ENCODE results near the gene FRMD8.

Gene FRMD8

DNA sequence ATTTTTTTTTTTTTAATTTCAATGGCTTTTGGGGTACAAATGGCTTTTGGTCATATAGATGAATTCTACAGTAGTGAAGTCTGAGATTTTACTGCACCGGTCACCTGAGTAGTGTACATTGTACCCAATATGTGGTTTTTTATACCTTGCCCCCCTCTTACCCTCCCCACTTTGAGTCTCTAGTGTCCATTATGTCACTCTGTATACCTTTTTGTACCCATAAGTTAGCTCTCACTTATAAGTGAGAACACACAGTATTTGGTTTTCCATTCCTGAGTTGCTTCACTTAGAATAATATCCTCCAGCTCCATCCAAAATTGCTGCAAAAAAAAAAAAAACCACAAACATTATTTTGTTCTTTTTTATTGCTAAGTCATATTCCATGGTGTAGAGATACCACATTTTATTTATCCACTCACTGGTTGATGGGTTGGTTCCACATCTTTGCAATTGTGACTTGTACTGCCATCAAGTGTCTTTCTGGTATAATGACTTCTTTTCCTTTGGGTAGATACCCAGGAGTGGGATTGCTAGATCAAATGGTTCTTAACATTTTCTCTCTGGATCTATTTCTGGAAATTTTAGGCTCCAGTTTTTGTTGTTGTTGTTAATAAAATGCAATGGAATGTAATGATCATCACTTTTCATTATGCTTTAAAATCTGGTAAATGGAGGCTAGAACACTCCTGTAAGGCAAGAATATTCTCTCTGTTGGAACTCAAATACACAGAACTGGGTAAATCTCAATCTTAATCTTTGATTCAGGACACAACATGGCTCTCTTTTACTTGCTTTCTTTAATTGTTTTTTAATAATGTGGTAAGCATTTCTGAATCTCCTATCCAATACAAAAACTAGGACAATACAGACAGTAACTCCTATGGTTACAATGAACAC lies 46.5 kb downstream of the FRMD8 start:
- Histone ChIP-seq H3K27me3 (ENCODE audit: insufficient read depth, poor library complexity, severe bottlenecking) (no peaks in the 10 kb centered on the region), H3K4me3 (ENCODE audit: severe bottlenecking) (no peak overlapping the region), H3K4me1 (ENCODE audit: insufficient read depth, poor library complexity, severe bottlenecking) (peaks cover 27% of the 10 kb centered on the region), H3K27ac (ENCODE audit: poor library complexity, severe bottlenecking) (peak overlapping the region; percentile 97), H3K36me3 (ENCODE audit: low read depth) (peaks cover 100% of the 10 kb centered on the region), H3K9me3 (ENCODE audit: severe bottlenecking) (no peaks in the 10 kb centered on the region)
- ATAC-seq (ENCODE audit: low read depth) (no peak), DNase-seq (ENCODE audit: low spot score) (no peak)
- TF ChIP-seq, protein P1, sequence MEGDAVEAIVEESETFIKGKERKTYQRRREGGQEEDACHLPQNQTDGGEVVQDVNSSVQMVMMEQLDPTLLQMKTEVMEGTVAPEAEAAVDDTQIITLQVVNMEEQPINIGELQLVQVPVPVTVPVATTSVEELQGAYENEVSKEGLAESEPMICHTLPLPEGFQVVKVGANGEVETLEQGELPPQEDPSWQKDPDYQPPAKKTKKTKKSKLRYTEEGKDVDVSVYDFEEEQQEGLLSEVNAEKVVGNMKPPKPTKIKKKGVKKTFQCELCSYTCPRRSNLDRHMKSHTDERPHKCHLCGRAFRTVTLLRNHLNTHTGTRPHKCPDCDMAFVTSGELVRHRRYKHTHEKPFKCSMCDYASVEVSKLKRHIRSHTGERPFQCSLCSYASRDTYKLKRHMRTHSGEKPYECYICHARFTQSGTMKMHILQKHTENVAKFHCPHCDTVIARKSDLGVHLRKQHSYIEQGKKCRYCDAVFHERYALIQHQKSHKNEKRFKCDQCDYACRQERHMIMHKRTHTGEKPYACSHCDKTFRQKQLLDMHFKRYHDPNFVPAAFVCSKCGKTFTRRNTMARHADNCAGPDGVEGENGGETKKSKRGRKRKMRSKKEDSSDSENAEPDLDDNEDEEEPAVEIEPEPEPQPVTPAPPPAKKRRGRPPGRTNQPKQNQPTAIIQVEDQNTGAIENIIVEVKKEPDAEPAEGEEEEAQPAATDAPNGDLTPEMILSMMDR (IDR thresholded peaks at IDR 0.05; ENCODE audit: poor library complexity, severe bottlenecking) = peak; percentile 41

DNA sequence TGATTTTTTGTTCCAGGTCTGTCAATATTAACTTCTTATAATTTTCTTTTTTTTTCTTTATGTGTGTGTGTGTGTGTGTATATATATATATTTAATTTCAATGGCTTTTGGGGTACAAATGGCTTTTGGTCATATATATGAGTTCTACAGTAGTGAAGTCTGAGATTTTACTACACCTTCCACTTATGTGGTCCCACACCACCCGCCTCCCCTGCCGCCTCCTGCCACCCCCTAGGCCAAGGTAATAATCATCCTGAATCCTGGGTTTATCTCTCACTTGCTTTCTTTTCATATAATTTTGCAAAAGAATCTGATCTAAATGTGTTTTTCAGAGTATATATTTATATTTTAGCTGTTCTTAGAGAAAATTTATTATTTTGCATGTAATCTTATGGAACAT lies 47.2 kb downstream of the FRMD8 start:
- Histone ChIP-seq H3K4me3 (ENCODE audit: severe bottlenecking) (no peak overlapping the region), H3K9me3 (ENCODE audit: severe bottlenecking) (no peaks in the 10 kb centered on the region), H3K27ac (ENCODE audit: poor library complexity, severe bottlenecking) (peak overlapping the region; percentile 97), H3K27me3 (ENCODE audit: insufficient read depth, poor library complexity, severe bottlenecking) (no peaks in the 10 kb centered on the region), H3K36me3 (ENCODE audit: low read depth) (peaks cover 100% of the 10 kb centered on the region), H3K4me1 (ENCODE audit: insufficient read depth, poor library complexity, severe bottlenecking) (peaks cover 23% of the 10 kb centered on the region)
- DNase-seq (ENCODE audit: low spot score) (no peak), ATAC-seq (ENCODE audit: low read depth) (no peak)
- TF ChIP-seq, protein P1 (IDR thresholded peaks at IDR 0.05; ENCODE audit: poor library complexity, severe bottlenecking) = no peak

DNA sequence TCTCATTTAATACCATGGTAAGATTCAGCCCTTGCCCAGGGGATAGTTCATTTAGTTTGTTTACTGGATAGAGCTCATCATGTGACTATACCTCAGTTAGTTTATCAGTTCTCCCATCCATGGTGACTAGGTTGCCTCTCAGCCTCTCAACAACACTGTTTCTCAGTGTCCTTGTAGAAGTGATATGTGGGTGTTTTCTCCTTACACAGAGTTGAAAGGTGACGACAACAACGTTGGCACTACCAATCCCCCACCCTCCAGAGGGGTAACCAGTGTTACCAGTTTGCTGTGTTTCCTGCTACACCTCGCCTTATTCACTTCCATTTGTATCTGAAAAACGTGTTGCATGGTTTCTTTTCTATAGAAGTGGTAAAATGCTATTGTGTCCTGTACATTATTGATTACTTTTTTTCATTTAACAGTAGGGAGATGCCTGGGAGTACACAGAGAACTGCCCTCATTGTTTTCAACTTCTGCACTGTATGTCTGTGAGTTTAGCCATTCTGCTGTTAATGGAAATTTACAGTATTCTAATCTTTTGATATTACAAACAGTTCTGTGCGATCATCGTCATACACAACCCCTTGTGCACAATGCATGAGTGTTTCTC lies 47.7 kb downstream of the FRMD8 start:
- H3K4me3 ChIP-seq (ENCODE audit: severe bottlenecking) = no peak overlapping the region
- ATAC-seq (ENCODE audit: low read depth) (no peak), DNase-seq (ENCODE audit: low spot score) (no peak)
- H3K36me3 ChIP-seq (ENCODE audit: low read depth) = peaks cover 100% of the 10 kb centered on the region
- H3K4me1 ChIP-seq (ENCODE audit: insufficient read depth, poor library complexity, severe bottlenecking) = peaks cover 18% of the 10 kb centered on the region
- no peaks in the 10 kb centered on the region for H3K9me3 ChIP-seq (ENCODE audit: severe bottlenecking)
- TF ChIP-seq, protein P1 (IDR thresholded peaks at IDR 0.05; ENCODE audit: poor library complexity, severe bottlenecking) = no peak
- peak overlapping the region; percentile 97 for H3K27ac ChIP-seq (ENCODE audit: poor library complexity, severe bottlenecking)
- no peaks in the 10 kb centered on the region for H3K27me3 ChIP-seq (ENCODE audit: insufficient read depth, poor library complexity, severe bottlenecking)

DNA sequence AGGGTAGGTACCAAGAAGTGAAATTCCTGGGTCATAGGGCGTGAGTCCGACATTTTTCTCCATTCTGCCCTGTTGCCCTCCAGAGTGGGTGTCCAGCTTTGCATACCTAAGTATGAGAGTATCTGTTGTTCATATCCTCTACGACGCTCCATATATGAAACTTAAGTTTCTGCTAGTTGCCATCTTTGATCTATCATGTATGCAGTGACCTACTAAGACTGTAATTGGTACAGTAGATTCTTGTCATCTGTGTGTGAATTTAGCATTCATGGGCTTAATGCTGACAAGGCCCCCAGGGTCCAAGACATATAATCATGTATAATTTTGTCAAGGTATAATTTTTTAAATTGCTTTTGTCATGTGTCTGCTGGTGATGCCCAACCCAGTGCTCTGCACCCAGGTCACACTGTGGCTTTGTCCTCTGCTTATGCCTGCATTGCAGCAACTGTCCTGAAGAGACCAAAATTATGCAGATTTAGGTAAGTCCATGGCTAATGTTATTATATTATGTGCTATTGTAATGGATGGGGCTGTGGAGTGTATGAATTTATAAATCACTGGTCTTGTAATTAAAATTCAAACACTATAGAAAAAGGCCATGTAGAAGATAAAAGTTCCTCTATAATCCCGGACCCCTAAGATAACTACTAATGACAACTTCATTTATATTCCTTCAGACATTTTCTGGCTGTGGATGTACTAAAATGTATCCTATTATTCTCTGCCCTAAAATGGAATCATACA lies 48.4 kb downstream of the FRMD8 start:
- Histone ChIP-seq H3K4me3 (ENCODE audit: severe bottlenecking) (no peak overlapping the region), H3K27ac (ENCODE audit: poor library complexity, severe bottlenecking) (peak overlapping the region; percentile 97), H3K9me3 (ENCODE audit: severe bottlenecking) (no peaks in the 10 kb centered on the region), H3K27me3 (ENCODE audit: insufficient read depth, poor library complexity, severe bottlenecking) (no peaks in the 10 kb centered on the region), H3K36me3 (ENCODE audit: low read depth) (peaks cover 100% of the 10 kb centered on the region), H3K4me1 (ENCODE audit: insufficient read depth, poor library complexity, severe bottlenecking) (peaks cover 14% of the 10 kb centered on the region)
- no peak for ATAC-seq (ENCODE audit: low read depth)
- TF ChIP-seq, protein P1 (IDR thresholded peaks at IDR 0.05; ENCODE audit: poor library complexity, severe bottlenecking) = no peak
- DNase-seq (ENCODE audit: low spot score) = no peak

All from RWPE2 (cell line).